Stimulated activated memory B cell treated with anti-CD40 and anti-IgM and Interleukin-4, amounts not matched to agents 10 μg/mL and 1 μg/mL and 100 μg/mL, for 72 hours (primary cell): ENCODE data around the gene CCNQ.

Source experiments
- ATAC-seq: fragments of 150-1000 bp; cut with Tn5 transposase; 2 replicates; pipeline ENCODE4 v1.10.0; 2021
- H3K27ac Mint-ChIP-seq: one replicate; pipeline ENCODE4 v1.8.0; 2022; ENCODE audit warnings: mild to moderate bottlenecking, mixed read lengths
- H3K27me3 Mint-ChIP-seq: one replicate; pipeline ENCODE4 v1.8.0; 2022; ENCODE audit warnings: mixed read lengths
- H3K36me3 Mint-ChIP-seq: one replicate; pipeline ENCODE4 v1.8.0; 2022; ENCODE audit warnings: mixed read lengths
- H3K4me1 Mint-ChIP-seq: one replicate; pipeline ENCODE4 v1.8.0; 2022; ENCODE audit warnings: mixed read lengths
- H3K4me3 Mint-ChIP-seq: one replicate; pipeline ENCODE4 v1.8.0; 2022; ENCODE audit warnings: mild to moderate bottlenecking, moderate library complexity, mixed read lengths
- H3K9me3 Mint-ChIP-seq: one replicate; pipeline ENCODE4 v1.8.0; 2022; ENCODE audit warnings: mixed read lengths

The CCNQ gene

DNA sequence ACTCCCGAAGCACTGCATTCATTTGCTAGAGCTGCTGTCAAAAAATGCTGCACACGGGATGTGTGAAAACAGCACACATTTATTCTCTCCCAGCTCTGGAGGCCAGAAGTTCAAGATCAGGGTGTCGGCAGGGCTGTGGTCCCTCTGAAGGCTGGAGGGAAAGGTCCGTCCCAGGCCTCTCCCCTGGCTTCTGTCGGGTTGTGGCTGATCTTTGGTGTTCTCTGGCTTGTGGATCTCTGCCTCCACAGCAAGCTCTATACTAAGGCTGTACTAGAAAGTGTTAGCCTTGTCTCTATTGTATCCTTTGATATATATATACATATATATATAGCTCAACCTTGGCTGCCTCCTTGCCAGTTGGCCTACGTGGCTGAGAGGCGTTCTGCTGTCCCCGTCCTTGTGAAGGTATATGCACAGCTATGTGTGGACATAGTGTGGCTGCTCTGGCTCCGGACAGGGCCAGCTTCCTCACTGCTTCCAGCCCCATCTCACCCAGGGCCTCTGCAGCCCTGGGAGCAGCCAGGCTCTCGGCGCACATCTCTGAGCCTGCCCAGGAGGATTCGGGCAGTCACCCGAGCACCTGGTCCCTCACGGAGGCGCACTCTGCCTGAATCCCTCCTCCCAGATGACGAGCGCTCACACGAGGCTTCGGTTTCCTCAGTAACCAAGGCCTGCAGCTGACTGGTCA, 33.1 kb upstream of the CCNQ start:
- no peaks in the 10 kb centered on the region for H3K36me3 Mint-ChIP-seq

GRCh38 chrX:153631346-153631745, 32.4 kb upstream of the CCNQ start:
- Mint-ChIP-seq H3K27me3 (peaks cover 17% of the 10 kb centered on the region), H3K9me3 (peaks cover 4% of the 10 kb centered on the region), H3K4me3 (no peak overlapping the region), H3K27ac (no peak overlapping the region), H3K4me1 (no peaks in the 10 kb centered on the region), H3K36me3 (no peaks in the 10 kb centered on the region)
- no peak for ATAC-seq

More for the DNA sequence above, 33.1 kb upstream of the CCNQ start:
- Mint-ChIP-seq H3K27ac (no peak overlapping the region), H3K27me3 (peaks cover 17% of the 10 kb centered on the region), H3K4me1 (no peaks in the 10 kb centered on the region), H3K9me3 (peaks cover 4% of the 10 kb centered on the region), H3K4me3 (no peak overlapping the region)
- ATAC-seq = no peak

GRCh38 chrX:153628665-153629064, 29.7 kb upstream of the CCNQ start:
- H3K36me3 Mint-ChIP-seq = no peaks in the 10 kb centered on the region
- no peaks in the 10 kb centered on the region for H3K4me1 Mint-ChIP-seq
- H3K27ac Mint-ChIP-seq = no peak overlapping the region
- H3K9me3 Mint-ChIP-seq = peaks cover 4% of the 10 kb centered on the region
- no peak for ATAC-seq
- H3K27me3 Mint-ChIP-seq = peaks cover 5% of the 10 kb centered on the region
- no peak overlapping the region for H3K4me3 Mint-ChIP-seq

GRCh38 chrX:153628129-153628528, 29.2 kb upstream of the CCNQ start:
- Mint-ChIP-seq H3K36me3 (no peaks in the 10 kb centered on the region), H3K4me1 (no peaks in the 10 kb centered on the region), H3K27ac (no peak overlapping the region), H3K27me3 (peaks cover 10% of the 10 kb centered on the region), H3K9me3 (peaks cover 4% of the 10 kb centered on the region), H3K4me3 (no peak overlapping the region)
- no peak for ATAC-seq

DNA sequence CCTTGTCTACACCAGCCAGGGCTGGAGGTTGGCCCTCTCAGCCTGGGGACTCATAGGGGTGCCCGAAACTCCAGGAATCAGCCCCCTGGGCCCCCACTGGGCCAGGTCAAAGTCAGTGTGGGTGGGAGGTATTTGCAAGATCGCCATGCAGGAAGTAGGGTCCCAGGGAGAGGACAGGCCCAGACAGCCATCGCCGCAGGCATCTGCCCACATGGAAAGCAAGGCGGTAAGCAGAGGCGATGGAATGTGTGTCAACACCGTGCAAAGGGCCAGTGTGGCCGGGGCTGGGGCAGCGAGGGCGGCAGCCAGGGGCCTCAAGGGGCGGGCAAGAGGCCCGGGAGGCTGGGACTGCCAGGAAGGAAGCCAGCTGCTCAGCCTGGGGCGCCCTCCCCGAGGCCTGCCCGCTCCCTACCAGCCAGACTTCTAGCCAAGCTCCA, 28.8 kb upstream of the CCNQ start:
- H3K27ac Mint-ChIP-seq = no peak overlapping the region
- no peak for ATAC-seq

GRCh38 chrX:153626863-153627674, 28.1 kb upstream of the CCNQ start:
- Mint-ChIP-seq H3K27ac (no peak overlapping the region), H3K27me3 (peaks cover 21% of the 10 kb centered on the region), H3K4me1 (no peaks in the 10 kb centered on the region), H3K9me3 (peaks cover 4% of the 10 kb centered on the region), H3K4me3 (no peak overlapping the region), H3K36me3 (no peaks in the 10 kb centered on the region)
- ATAC-seq = no peak

More for the DNA sequence above, 28.8 kb upstream of the CCNQ start:
- H3K36me3 Mint-ChIP-seq = no peaks in the 10 kb centered on the region
- H3K4me3 Mint-ChIP-seq = no peak overlapping the region
- peaks cover 4% of the 10 kb centered on the region for H3K9me3 Mint-ChIP-seq
- no peaks in the 10 kb centered on the region for H3K4me1 Mint-ChIP-seq
- peaks cover 15% of the 10 kb centered on the region for H3K27me3 Mint-ChIP-seq

DNA sequence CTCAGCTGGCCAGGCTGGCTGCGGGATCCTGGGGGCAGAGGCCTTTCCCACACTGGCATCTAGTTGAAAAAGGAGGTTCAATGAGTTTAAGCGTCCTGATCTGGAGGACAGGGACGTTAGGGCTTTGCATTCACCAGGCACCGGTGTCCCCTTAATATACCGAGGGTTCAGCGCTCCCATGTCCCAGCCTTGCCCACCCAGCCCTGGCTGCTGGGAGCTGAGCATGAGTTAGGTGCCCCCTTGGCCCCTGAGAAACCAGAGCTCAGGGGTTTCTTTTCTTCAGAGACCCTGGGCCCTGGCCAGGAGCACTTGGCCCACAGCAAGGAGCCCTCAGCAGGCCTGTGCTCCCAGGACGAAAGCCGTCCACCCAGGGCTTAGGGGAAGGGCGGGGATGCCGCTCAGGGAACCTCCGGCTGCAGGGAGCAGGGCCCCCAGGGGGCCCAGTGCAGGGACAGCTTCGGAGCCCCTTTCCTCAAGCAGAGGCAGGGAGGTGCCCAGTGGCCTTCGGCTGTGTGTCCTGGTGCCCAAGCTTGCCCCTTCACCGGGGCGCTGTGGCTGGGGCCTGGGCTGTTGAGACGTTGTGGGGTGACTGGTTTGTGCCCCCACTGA, 27.2 kb upstream of the CCNQ start:
- H3K4me1 Mint-ChIP-seq = no peaks in the 10 kb centered on the region
- H3K27ac Mint-ChIP-seq = no peak overlapping the region
- peaks cover 4% of the 10 kb centered on the region for H3K9me3 Mint-ChIP-seq
- H3K27me3 Mint-ChIP-seq = peaks cover 25% of the 10 kb centered on the region
- H3K4me3 Mint-ChIP-seq = no peak overlapping the region
- no peak for ATAC-seq
- no peaks in the 10 kb centered on the region for H3K36me3 Mint-ChIP-seq

DNA sequence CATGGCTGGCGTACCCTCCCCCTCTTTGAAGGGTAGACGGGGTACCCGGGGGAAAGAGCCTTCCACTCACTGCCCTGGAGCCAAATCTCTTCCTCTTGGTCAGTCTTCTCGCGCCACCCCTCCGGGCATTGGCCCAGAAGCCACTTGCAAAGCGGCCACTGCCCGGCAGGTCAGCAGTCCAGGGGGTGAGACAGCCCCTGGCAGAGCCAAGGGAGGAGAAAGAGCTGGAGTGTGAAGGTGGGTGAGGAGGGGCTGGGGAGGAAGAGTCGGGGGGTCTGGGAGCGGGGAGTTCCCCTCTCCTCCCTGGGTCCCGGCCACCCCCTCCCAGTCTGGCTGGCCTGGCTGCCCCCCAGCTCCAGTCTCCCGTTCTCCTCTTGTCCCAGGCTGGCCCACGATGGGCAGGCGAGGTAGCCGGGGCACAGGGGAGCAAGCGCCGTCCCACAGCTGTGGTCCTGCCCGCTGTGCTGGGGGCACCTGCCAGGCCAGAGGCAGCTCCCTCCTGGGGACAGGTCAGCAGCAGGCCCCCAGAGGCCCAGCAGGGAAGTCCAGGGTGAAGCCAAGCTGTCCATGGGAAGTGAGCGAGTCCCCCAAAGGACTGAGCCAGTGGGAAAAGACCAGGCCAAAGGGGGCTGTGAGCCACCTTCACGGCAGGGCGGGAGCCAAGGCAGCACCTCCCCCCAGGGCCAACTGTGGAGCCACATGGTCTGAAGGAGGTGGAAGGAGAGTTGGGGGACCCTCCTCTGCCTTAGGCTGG, 26.5 kb upstream of the CCNQ start:
- Mint-ChIP-seq H3K4me3 (no peak overlapping the region), H3K27ac (no peak overlapping the region)

GRCh38 chrX:153624196-153625091, 25.5 kb upstream of the CCNQ start:
- Mint-ChIP-seq H3K4me3 (no peak overlapping the region), H3K36me3 (no peaks in the 10 kb centered on the region), H3K9me3 (no peaks in the 10 kb centered on the region), H3K27ac (no peak overlapping the region), H3K27me3 (peaks cover 25% of the 10 kb centered on the region), H3K4me1 (no peaks in the 10 kb centered on the region)
- ATAC-seq = no peak

More for the DNA sequence above, 26.5 kb upstream of the CCNQ start:
- Mint-ChIP-seq H3K4me1 (no peaks in the 10 kb centered on the region), H3K27me3 (peaks cover 25% of the 10 kb centered on the region), H3K9me3 (no peaks in the 10 kb centered on the region), H3K36me3 (no peaks in the 10 kb centered on the region)
- ATAC-seq = no peak

DNA sequence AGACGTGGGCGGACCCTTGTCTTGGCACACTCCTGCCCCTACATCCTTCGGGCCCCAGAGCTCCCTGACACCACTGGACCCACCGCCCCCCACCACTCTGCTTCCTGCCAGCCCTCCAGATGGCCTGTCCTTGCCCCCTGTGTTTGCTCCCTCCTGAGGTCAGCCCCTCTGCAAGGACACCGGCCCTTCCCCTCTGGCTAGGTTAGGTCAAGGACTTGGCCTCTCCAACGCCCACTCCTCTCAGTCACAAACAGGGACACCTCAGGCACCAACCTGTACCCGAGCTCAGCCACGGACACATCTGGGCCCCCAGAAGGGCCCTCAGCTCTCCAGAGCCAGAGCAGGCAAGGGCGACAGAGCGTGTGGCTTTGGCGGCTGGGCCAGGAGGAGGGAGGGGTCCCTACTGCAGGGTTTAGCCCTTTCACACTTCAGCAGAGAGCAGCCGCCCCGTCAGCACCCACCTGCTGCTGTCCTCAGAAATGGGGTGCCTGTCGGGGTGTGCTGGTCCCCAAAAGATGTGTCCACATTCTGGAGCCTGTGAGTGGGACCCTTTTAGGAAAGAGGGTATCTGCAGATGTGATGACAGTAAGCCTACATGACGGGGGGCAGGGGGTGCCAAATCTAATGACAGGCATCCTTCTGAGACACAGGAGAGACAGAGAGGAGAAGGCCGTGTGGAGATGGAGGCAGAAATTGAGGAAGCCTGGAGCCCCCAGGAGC, 24.5 kb upstream of the CCNQ start:
- H3K9me3 Mint-ChIP-seq = no peaks in the 10 kb centered on the region
- ATAC-seq = no peak
- no peaks in the 10 kb centered on the region for H3K36me3 Mint-ChIP-seq
- no peak overlapping the region for H3K4me3 Mint-ChIP-seq
- no peak overlapping the region for H3K27ac Mint-ChIP-seq
- H3K27me3 Mint-ChIP-seq = peaks cover 25% of the 10 kb centered on the region
- H3K4me1 Mint-ChIP-seq = no peaks in the 10 kb centered on the region

GRCh38 chrX:153622661-153623309, 23.8 kb upstream of the CCNQ start:
- Mint-ChIP-seq H3K27ac (no peak overlapping the region), H3K9me3 (no peaks in the 10 kb centered on the region), H3K4me1 (no peaks in the 10 kb centered on the region), H3K36me3 (no peaks in the 10 kb centered on the region), H3K4me3 (no peak overlapping the region), H3K27me3 (peaks cover 25% of the 10 kb centered on the region)
- ATAC-seq = no peak

- Mint-ChIP-seq H3K4me1 (no peaks in the 10 kb centered on the region), H3K27me3 (peaks cover 25% of the 10 kb centered on the region), H3K27ac (no peak overlapping the region), H3K36me3 (no peaks in the 10 kb centered on the region), H3K9me3 (no peaks in the 10 kb centered on the region), H3K4me3 (no peak overlapping the region)
- ATAC-seq = no peak
These were observed 23.1 kb upstream of the CCNQ start for GRCh38 chrX:153621949-153622598.

DNA sequence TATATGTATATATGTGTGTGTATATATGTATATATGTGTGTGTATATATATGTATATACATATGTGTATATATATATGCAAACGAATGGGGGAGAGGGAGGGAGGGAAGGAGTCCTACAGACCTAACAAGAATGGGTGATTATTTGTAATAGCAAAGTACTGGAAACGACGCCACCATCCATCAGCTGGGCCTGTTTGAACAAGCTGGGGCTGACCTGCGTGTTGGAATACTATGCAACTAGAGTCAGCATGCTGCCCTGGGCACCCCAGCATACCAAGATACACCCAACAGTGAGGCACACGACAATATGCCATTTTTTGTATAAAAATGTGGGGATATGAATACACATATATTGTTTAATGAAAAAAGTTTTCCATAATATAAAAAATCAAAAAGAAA, 21.6 kb upstream of the CCNQ start:
- no peaks in the 10 kb centered on the region for H3K4me1 Mint-ChIP-seq
- no peak overlapping the region for H3K4me3 Mint-ChIP-seq
- ATAC-seq = no peak
- H3K9me3 Mint-ChIP-seq = no peaks in the 10 kb centered on the region
- no peaks in the 10 kb centered on the region for H3K36me3 Mint-ChIP-seq
- peaks cover 25% of the 10 kb centered on the region for H3K27me3 Mint-ChIP-seq
- H3K27ac Mint-ChIP-seq = no peak overlapping the region
